NCI-H82 (cell line): Measurements from ENCODE around the gene CTIF.
"Not testable (repeated sequence)": the region's sequence is repeated elsewhere in the genome, so short reads cannot be mapped to it uniquely, and the experiment has no call there.

ENCODE experiments used
- DNase-seq: peaks from one replicate; lab custom pipeline; 2025; lab: John Stamatoyannopoulos, UW

The CTIF gene

DNA sequence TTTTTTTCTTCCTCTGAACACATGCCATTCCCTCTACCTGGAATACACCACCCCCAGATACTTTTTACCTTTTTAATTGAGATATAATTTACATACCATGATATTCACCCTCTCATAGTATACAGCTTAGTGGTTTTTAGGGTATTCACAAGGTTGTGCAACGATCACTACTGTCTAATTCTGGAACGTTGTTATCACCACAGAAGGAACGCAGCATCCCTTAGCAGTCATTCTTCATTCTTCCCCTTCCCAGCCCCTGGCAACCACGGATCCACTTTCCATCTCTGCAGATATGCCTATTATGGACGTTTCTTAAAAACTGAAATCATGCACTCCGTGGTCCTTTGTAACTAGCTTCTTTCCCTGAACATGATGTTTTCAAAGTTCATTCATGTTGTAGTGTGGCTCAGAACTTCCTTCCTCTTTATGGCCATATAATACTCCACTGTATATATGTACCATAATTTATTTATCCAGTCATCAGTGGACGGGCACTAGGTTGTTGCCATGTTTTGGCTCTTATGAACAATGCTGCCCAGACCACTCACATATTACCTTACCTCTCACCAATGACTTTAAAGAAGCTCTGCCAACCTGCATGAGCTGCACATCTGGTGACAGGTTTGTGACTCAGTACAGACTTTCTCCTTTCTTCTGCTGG, 168.9 kb downstream of the CTIF start:
- DNase-seq = no peak

DNA sequence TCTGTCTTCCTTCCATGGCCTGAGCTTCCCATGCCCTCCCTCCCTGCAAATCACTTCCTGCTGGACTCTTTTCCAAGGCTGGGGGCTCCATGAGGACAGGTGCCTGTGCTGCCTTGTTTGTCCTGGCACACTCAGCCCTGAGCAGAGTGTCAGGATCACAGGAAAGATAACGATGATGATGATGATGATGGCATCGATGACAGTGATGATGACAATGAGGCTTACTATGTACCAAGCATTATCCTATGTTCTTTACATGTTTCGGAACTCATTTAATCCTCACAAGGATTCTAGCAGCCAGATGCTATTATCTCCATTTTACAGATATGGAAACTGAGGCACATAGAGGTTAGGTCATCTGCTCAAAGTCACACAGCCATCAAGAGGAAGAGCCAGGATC, 170.0 kb downstream of the CTIF start:
- DNase-seq = no peak

DNA sequence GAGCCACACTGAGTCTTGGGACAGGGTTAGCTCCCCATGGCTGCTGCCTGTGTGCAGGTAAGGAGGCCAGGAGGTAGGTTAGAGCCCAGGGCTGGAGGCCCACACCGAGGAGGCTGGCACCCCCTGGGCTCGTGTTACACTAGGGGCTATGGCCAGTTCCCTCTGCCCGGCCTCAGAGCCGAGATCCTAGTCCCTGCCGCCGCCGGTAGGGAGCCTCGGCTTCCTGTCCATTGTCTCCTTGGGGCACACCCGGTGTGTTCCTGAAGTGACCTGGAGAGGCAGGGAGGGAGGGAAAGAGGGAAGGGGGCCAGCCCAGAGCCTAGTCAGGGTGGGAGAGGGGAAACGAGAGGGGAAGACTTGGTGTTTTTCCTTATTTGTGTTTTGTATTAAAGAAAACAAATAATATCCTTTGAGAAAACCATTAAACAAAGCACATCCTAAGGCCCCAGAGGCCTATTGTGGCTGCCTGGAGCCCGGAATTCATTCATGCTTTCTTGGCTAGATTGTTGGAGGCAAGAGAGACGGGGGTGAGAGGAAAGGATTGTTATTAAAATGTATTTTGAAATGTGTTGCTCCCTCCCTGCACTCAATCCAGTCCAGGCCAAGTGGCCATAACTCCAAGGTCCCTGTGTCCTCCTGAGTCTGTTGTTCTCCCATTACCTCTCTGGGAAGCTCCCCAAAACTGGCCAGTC, 170.7 kb downstream of the CTIF start:
- no peak for DNase-seq

DNA sequence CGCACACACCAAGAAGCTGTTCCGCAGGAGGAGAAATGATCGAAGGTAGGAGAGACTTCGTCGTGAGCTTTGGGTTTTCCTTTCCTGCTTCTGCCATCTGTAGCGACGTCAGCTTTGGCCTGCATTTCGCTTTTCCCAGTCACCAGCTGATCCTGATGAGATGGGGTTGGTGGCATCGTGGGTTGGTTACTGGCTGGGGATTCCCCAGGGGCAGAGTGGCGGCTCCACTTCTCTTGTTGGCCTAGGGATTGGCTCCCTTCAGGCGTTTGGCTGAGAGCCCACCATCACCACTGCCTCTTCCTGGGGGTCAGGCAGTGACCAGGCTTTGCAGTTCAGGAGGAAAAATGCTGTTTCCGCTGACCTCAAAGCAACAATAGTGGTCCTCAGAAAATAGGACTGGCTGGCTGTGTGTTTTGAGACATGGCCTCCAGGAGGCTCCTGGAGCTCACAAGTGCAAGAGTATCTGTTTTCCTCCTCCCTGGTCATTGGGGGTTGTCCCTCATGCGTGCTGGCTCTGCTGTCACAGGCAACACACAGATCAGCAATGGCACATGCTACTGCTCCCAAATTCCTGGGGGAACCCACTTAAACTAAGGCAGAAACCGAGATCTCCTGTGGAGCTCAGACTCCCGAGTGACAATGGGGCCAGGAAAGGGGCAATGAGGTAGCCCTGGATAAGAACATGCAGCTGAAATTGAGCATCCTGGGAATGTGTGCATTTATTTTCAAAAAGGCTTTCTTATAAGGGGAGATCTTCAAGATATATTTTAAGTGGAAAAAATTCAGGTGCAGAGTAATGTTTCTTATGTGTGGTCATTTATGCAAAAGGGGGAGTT, 173.0 kb downstream of the CTIF start:
- DNase-seq = peak; percentile 3

DNA sequence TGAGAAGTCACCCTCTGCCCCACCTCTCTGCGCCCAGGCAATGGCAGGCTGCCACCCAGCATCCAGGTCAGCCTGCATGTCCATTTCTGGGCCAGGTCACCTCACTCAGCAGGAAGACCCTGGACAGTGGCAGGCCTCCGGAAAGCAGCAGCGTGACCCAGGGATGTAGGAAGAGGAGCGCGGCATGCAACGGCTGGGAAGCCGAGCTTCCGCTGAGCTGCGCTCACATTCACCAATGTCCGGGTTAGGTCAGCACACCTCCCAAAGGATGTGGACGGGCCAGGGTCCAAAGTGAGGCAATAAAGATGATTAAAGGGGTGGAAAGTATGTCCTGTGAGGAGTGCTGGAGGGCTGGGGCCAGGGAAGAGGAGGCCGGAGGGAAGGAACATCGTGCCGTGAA, 174.5 kb downstream of the CTIF start:
- no peak for DNase-seq

DNA sequence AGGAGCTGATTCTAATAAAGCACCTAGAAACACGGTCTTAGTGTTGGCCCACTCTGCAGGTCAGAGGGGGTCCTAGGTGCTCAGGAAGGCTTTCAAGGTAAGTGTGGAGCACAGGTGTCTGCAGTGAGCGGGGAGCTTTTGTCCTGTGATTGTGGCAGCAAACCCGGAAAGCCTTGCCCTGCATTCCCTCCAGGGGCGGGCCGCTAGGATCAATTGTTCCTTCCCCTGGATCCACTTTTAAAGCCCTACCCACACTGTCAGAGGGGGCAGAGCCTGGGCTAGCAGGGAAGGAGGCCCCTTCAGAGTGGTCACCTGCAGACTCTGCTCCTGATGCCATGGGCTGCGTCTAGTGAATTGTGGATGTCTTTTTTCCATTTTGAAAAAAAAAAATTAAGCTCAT, 176.0 kb downstream of the CTIF start:
- no peak for DNase-seq

DNA sequence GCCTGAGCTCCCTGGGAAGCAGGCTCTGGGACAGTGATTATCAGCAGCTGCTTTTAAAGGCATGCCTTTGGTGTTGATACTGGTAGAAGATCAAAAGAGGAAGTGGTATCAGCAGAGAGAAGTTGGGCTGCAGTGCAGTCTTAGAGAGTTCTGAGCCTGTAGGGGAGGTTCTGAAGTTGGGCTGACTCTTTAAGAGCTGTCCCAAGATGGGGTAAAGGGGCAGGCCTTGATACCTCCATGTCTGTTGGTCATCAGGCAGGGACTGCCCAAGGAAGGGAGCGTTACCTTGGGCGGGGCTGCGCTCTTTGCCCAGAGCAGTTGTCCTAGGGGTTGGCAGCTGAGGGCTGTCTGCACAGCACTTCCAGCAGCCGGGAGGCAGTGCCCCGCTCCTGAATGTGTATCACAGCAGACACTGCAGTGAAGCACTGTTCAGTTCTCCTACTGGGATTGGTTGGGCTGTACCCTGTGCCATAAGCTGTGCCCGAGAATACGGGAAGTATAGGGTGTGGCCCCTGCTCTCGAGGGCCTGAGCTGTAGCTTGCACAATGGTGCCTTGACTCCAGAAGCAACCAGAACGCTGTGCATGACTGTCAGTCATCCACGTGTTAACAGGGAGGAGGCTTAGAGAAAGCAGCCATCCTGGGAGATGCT, 177.0 kb downstream of the CTIF start:
- DNase-seq = no peak

DNA sequence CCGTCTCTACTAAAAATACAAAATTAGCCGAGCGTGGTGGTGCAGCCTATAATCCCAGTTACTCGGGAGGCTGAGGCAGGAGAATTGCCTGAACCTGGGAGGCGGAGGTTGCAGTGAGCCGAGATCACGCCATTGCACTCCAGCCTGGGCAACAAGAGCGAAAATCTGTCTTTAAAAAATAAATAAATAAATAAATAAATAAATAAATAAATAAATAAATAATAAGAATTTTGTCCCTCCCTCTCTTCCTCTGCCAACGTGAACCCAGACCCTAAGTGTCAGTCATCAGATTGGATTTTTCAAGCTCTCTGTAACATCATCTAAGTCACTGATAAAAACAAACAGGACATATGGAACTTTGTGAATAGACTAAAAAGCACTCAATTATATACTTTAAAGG, 178.4 kb downstream of the CTIF start:
- not testable (repeated sequence) for DNase-seq

DNA sequence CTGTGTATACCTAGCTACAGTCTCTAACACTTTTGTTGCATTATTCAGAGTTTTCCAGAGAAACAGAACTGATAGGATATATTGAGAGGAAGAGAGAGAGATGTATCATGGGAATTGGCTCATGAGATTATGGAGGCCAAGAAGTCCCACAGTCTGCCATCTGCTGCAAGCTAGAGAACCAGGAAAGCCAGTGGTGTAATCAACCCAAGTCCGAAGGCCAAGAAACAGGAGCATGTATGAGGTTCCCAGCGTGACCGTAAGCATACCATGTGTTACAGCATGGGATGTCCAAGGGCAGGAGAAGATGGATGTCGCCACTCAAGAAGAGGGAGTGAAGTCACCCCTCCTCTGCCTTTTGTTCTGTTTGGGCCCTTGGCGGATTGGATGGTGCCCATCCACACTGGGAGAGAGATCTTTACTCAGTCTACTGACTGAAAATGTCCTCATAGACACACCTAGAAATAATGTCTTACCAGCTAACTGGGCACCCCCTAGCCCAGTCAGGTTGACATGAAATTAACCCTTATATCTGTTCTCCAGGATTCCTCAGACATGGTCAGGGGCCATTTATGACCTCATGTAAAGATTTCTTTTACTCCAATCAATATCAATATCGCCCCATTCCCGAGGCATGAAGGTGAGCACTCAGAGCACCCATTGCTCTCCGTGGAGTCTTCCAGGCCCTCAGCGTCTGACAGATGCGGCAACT, 179.6 kb downstream of the CTIF start:
- DNase-seq = no peak

DNA sequence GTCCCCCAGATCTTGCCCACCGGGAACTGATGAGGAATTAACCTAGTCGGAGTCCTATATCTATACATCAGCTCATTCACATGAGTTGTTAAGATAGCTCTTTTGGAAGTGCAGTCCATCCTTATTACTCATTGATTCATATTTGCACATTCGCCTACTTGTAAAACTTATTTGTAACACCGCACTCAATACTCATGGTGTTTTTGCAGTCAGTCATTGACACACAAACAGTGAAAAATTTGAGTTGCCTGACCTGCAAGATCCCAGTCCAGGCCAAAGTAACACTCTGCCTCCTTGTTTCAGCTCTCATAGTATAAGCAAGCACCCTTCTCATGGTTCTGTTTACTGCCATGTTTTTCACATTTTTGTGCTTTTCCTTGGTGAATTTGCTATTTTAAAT, 180.6 kb downstream of the CTIF start:
- no peak for DNase-seq

DNA sequence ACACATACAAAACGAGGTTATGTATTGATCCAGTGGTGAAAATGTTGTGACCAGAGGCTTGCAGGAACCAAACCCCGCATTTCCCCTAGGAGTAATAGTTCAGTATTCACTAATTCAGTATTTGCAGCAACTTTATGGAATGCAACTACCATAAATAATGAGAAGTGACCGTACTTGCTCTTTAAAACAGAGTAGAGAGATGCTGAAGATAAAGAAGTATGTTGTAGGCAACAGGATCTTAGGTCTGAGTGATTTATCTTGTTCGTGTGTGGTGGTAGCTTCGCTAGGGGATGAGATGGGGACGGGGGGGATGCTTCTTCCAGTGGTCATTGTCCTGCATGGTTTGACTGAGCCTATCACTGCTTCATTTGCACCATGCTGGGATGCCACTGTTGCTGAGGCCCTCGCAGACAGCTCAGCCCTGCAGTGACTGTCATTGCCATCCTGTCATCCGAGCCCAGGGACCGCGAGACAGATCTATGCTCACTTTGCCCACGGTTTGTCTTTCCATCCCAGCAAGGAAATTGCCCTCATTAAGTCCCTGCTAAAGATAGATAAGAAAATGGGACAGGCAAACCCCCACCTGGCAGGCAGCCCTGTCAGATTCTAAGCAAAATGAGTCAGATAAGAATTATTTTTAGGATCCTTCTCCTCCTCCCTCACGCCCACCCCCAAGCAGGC, 181.3 kb downstream of the CTIF start:
- no peak for DNase-seq

DNA sequence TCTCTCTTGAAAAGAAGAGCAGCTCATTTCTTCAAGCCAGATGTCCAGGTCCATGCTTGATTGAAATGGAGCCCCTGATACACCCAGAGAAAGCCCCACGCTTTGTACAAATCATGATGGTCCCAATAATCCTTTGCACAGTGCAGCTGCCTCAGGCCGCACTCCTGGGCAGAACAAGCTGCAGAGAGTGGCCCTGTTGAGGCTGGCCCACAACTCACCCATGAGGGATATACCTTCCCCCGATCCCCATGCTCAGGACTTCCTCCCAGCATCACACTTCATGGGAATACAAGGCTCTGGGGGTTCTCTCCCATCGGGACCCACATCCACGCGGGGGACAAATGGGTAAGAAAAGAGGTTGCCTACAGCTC, 181.8 kb downstream of the CTIF start:
- no peak for DNase-seq

DNA sequence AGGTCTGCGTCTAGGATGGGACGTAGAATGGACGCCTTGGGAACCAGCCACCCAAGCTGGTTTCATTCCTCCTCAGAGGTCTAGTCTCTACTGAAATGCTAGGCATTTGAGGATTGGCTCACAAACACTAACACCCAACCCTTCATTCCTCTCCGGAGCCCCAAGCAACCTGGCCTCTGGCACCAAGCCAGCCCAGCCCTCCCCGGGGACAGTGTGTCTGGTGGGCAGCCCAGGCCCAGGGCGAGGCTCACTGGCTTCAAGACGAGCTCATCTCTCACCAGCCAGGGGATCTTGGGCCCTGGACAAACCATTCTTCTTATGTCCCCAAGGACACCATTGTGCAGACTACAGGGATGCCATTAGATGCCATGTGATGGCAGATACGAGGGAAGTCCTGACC, 182.5 kb downstream of the CTIF start:
- DNase-seq = peak; percentile 25

DNA sequence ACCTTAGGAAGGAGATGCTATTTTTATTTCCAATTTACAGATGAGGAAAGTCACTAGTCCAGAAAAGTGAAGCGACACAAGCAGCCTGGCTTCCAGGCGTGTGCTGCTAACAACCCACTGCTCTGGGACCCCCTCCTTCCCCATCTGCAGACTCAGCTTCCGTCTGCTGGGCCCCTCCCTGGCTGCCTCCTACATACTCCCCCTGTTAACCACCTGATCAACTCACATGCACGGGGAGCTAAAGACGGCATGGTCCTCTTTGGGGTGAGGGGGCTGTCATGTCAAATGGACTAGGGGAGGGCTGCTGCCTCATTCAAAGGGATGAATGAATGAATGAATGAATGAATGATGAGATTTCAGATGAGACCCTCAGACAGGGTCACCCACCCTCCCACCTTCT, 184.2 kb downstream of the CTIF start:
- no peak for DNase-seq

DNA sequence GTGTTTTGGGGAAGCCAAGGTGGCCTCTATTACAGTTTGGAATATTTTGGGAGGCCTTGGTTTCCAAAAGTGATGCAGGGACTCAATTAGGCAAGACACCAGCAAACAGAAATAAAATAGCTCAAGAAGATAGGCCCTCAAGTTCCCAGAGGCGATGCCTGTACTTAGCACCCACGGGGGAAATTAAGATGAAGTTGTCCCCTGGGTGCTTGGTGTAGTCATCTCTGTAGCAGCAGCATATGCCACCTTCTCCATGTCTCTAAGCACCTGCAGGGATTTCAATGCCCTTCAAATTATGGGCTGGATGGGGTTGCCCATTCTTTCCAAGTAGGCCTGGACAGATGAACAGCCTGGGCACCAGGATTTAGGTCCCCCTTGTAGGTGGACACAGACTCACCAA, 185.0 kb downstream of the CTIF start:
- no peak for DNase-seq

DNA sequence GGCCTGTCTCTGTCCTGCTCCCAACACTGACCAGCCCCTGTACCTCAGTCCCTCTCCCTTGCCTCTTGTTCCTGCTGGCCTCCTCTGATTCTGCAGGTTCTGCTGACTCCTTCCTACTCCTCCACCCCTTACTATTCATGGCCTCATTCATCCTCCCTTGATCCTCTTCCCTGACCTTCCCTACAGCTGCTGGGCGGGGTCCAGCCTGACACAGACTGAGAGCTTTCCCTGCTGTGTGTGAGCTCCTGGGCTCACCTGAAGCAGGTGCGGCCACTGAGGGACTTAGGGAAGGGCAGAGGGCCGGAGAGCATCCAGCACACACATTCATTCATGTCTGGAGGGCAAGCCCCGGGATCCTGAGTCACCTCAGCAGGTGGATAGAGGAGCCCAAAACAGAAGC, 185.6 kb downstream of the CTIF start:
- no peak for DNase-seq

DNA sequence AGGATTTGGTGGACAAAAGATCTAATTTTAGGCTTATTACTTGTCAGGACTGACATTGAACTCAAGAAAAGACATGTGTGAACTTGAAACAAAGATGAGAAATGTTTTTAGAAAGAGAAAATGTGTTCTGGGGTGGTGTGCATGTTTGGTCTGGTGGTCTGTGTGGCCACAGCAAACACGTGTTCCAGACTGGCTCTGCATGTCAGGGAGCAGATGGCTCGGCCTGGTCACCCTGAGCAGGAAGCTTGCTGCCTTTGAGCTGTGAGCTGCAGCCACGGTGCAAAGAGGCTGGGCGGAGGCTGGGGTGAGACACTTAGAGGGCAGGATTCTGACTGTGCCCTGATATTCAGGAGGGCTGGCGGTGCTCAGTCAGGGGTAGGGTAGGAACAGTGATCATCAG, 186.1 kb downstream of the CTIF start:
- no peak for DNase-seq

DNA sequence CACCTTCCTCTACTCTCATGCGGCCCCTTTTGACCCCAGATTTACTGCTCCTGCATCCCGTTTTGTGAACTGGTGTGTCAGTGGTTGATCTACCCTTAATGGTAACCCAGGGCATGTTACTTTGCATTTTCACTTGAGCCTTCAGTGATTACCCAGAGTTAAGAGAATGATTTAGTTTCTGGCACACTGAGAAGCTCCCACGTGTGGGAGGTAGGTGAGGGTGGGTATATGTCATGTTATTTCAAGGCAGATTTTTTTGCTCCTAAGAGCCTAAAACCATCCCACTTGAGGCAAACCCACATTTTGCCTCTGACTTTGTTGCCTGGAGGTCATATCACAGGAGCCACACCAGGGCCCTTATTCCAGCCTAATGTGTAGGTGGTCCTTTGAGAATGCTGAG, 186.7 kb downstream of the CTIF start:
- no peak for DNase-seq

DNA sequence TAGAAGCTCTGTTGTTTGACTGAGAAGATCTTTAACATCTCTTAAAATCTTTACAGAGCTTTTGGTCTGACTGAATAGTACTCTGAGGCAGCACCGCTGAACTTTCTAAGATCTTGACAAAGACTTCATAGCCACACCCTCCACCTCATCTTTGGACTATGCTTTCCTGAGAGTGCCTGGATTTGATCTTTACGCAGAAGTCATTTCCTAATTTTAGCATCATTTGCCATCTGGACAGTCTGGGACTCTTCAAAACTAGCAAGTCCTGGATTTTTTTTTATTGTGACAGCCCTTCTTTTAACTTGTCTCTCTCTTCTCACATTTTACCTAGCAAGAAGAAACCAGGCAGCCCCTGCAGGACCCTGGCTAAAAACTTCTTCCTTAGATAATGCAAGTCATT, 188.8 kb downstream of the CTIF start:
- no peak for DNase-seq

DNA sequence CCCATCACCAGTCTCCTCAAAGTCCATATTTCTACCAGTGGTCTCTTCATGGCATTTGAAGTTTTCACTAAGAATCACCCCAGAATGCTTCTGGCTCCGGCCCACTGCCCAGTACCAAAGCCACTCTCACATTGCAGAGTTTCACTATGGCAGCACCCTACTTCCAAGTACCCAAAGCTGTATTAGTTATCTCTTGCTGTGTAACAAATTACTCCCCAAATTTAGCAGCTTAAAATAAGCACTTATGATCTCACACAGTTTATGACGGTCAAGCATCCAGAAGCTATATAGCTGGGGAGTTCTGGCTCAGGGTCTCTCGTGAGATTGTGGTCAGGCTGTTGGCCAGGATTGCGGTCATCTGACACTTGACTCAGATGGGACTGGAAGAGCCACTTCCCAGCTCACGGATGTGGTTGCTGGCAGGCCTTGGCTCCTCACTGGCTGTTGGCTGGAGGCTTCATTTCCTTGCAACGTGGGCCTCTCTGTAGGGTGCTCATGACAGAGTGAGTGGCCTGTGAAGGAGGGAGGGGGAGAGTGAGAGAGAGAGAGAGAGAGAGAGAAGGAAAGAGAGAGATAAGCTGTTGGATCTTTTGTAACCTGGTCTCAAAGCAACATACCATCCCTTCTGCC, 189.5 kb downstream of the CTIF start:
- no peak for DNase-seq

DNA sequence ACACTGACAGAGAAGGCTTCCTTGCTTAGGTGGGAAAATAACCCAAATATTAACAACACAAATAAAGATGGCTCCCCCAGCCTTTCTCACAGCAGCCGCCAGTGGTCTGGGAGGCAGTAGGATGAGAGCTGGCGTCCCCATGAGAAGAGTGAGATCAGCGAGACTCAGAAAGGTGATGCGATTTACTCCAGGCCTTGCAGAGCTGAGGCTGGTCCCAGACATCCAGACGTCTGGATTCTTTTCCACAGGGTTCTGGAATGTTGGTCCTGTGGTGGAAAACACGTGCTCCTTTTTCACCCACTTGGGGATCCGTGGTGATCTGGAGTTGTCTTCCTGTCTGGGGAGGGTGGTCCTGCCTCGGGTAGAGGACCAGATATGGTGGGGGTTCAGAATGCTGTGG, 190.6 kb downstream of the CTIF start:
- DNase-seq = no peak
